Measurements from ENCODE around the gene SPX. TPM values are rescaled to one million over a fixed set of nuclear protein-coding genes. Genes with fewer than 3 reads are reported as not detected.

SPX gene
- total RNA-seq, 1 donor from 2014 or later = 9.4 TPM

- no peak for DNase-seq (ENCODE audit: low read depth)
- Histone ChIP-seq H3K36me3 (ENCODE audit: control insufficient read depth, insufficient read depth, low read length) (no peaks in the 10 kb centered on the region), H3K4me3 (ENCODE audit: low read depth, low read length) (no peak overlapping the region), H3K27me3 (ENCODE audit: control insufficient read depth, insufficient read depth, low read length) (no peaks in the 10 kb centered on the region)
- no peak for TF ChIP-seq CTCF (IDR thresholded peaks at IDR 0.05; ENCODE audit: insufficient read depth, low read length, poor library complexity, severe bottlenecking)
Observed at GRCh38 chr12:21546716-21547115, 20.6 kb downstream of the SPX start.

GRCh38 chr12:21547437-21547836 lies 21.3 kb downstream of the SPX start:
- TF ChIP-seq CTCF (IDR thresholded peaks at IDR 0.05; ENCODE audit: insufficient read depth, low read length, poor library complexity, severe bottlenecking) = no peak
- H3K4me3 ChIP-seq (ENCODE audit: low read depth, low read length) = no peak overlapping the region
- no peaks in the 10 kb centered on the region for H3K36me3 ChIP-seq (ENCODE audit: control insufficient read depth, insufficient read depth, low read length)
- no peak for DNase-seq (ENCODE audit: low read depth)
- no peaks in the 10 kb centered on the region for H3K27me3 ChIP-seq (ENCODE audit: control insufficient read depth, insufficient read depth, low read length)

GRCh38 chr12:21551841-21552465 lies 25.9 kb downstream of the SPX start:
- TF ChIP-seq CTCF (IDR thresholded peaks at IDR 0.05; ENCODE audit: insufficient read depth, low read length, poor library complexity, severe bottlenecking) = no peak
- no peak overlapping the region for H3K4me3 ChIP-seq (ENCODE audit: low read depth, low read length)
- no peaks in the 10 kb centered on the region for H3K27me3 ChIP-seq (ENCODE audit: control insufficient read depth, insufficient read depth, low read length)
- H3K36me3 ChIP-seq (ENCODE audit: control insufficient read depth, insufficient read depth, low read length) = no peaks in the 10 kb centered on the region
- no peak for DNase-seq (ENCODE audit: low read depth)

GRCh38 chr12:21552635-21553328 lies 26.7 kb downstream of the SPX start:
- Histone ChIP-seq H3K36me3 (ENCODE audit: control insufficient read depth, insufficient read depth, low read length) (no peaks in the 10 kb centered on the region), H3K27me3 (ENCODE audit: control insufficient read depth, insufficient read depth, low read length) (no peaks in the 10 kb centered on the region), H3K4me3 (ENCODE audit: low read depth, low read length) (no peak overlapping the region)
- TF ChIP-seq CTCF (IDR thresholded peaks at IDR 0.05; ENCODE audit: insufficient read depth, low read length, poor library complexity, severe bottlenecking) = no peak
- DNase-seq (ENCODE audit: low read depth) = no peak

- Histone ChIP-seq H3K36me3 (ENCODE audit: control insufficient read depth, insufficient read depth, low read length) (no peaks in the 10 kb centered on the region), H3K4me3 (ENCODE audit: low read depth, low read length) (no peak overlapping the region), H3K27me3 (ENCODE audit: control insufficient read depth, insufficient read depth, low read length) (no peaks in the 10 kb centered on the region)
- TF ChIP-seq CTCF (IDR thresholded peaks at IDR 0.05; ENCODE audit: insufficient read depth, low read length, poor library complexity, severe bottlenecking) = no peak
- no peak for DNase-seq (ENCODE audit: low read depth)
Observed at GRCh38 chr12:21553329-21553675, 27.2 kb downstream of the SPX start.

Data from kidney epithelial cell (primary cell).